SIG-M5 (cell line): ENCODE data around the gene KIF1B.

ENCODE experiments used
- DNase-seq: peaks from one replicate; lab custom pipeline; 2025; lab: John Stamatoyannopoulos, UW

Gene KIF1B

GRCh38 chr1:10280439-10281350 lies 70.3 kb downstream of the KIF1B start:
- no peak for DNase-seq

GRCh38 chr1:10283318-10283984 lies 73.1 kb downstream of the KIF1B start:
- no peak for DNase-seq

- no peak for DNase-seq
Observed at GRCh38 chr1:10286244-10286643, 75.9 kb downstream of the KIF1B start.

GRCh38 chr1:10287023-10287645 lies 76.8 kb downstream of the KIF1B start:
- no peak for DNase-seq

GRCh38 chr1:10288029-10288615 lies 77.8 kb downstream of the KIF1B start:
- no peak for DNase-seq

- DNase-seq, result no peak
Observed at GRCh38 chr1:10291705-10292104, 81.3 kb downstream of the KIF1B start.

- no peak for DNase-seq
Observed at GRCh38 chr1:10292188-10292587, 81.8 kb downstream of the KIF1B start.

- no peak for DNase-seq
Observed at GRCh38 chr1:10295481-10296085, 85.2 kb downstream of the KIF1B start.

- DNase-seq, result no peak
Observed at GRCh38 chr1:10299151-10299550, 88.8 kb downstream of the KIF1B start.

GRCh38 chr1:10302416-10302815 lies 92.0 kb downstream of the KIF1B start:
- DNase-seq, result no peak

GRCh38 chr1:10304295-10304694 lies 93.9 kb downstream of the KIF1B start:
- no peak for DNase-seq

- no peak for DNase-seq
Observed at GRCh38 chr1:10306435-10306834, 96.1 kb downstream of the KIF1B start.

GRCh38 chr1:10308001-10308400 lies 97.6 kb downstream of the KIF1B start:
- no peak for DNase-seq

- DNase-seq, result no peak
Observed at GRCh38 chr1:10309243-10310011, 99.1 kb downstream of the KIF1B start.

- DNase-seq, result no peak
Observed at GRCh38 chr1:10316752-10317151, 106.4 kb downstream of the KIF1B start.

- DNase-seq, result no peak
Observed at GRCh38 chr1:10319750-10320149, 109.4 kb downstream of the KIF1B start.

- no peak for DNase-seq
Observed at GRCh38 chr1:10320336-10320735, 110.0 kb downstream of the KIF1B start.

GRCh38 chr1:10322821-10323220 lies 112.5 kb downstream of the KIF1B start:
- no peak for DNase-seq

GRCh38 chr1:10324627-10325026 lies 114.3 kb downstream of the KIF1B start:
- DNase-seq, result no peak

GRCh38 chr1:10325521-10325920 lies 115.2 kb downstream of the KIF1B start:
- no peak for DNase-seq

- DNase-seq, result no peak
Observed at GRCh38 chr1:10326251-10326650, 115.9 kb downstream of the KIF1B start.
